ENCODE results near the gene TRIM24. TPM values are rescaled to one million over a fixed set of nuclear protein-coding genes. Genes with fewer than 3 reads are reported as not detected.

TRIM24 gene
- total and polyA plus RNA-seq, 3 donors from 2014 or later = 38.7 to 63.2 (median 55.9) TPM

GRCh38 chr7:138608275-138608674, 148.2 kb downstream of the TRIM24 start:
- intact Hi-C loops (cut with DNase I; ENCODE audit: low total_unique reads) = no loop called here
- no peak for DNase-seq
- Histone ChIP-seq H3K4me1 (peaks cover 4% of the 10 kb centered on the region), H3K36me3 (ENCODE audit: low read depth, missing control alignments) (no peaks in the 10 kb centered on the region), H3K27me3 (no peaks in the 10 kb centered on the region), H3K4me3 (no peak overlapping the region), H3K9me3 (no peaks in the 10 kb centered on the region), H3K27ac (no peak overlapping the region)
- WGBS, 2 donors = 55 to 64% methylated on average over 12 of the region's 12 CpGs
- TF ChIP-seq, protein P1, sequence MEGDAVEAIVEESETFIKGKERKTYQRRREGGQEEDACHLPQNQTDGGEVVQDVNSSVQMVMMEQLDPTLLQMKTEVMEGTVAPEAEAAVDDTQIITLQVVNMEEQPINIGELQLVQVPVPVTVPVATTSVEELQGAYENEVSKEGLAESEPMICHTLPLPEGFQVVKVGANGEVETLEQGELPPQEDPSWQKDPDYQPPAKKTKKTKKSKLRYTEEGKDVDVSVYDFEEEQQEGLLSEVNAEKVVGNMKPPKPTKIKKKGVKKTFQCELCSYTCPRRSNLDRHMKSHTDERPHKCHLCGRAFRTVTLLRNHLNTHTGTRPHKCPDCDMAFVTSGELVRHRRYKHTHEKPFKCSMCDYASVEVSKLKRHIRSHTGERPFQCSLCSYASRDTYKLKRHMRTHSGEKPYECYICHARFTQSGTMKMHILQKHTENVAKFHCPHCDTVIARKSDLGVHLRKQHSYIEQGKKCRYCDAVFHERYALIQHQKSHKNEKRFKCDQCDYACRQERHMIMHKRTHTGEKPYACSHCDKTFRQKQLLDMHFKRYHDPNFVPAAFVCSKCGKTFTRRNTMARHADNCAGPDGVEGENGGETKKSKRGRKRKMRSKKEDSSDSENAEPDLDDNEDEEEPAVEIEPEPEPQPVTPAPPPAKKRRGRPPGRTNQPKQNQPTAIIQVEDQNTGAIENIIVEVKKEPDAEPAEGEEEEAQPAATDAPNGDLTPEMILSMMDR (IDR thresholded peaks at IDR 0.05) = no peak
- no peak for TF ChIP-seq POLR2A (IDR thresholded peaks at IDR 0.05)

GRCh38 chr7:138610671-138611170, 150.7 kb downstream of the TRIM24 start:
- Histone ChIP-seq H3K4me3 (no peak overlapping the region), H3K4me1 (peaks cover 4% of the 10 kb centered on the region), H3K36me3 (ENCODE audit: low read depth, missing control alignments) (no peaks in the 10 kb centered on the region), H3K27me3 (no peaks in the 10 kb centered on the region), H3K9me3 (no peaks in the 10 kb centered on the region), H3K27ac (no peak overlapping the region)
- no peak for TF ChIP-seq POLR2A (IDR thresholded peaks at IDR 0.05)
- TF ChIP-seq, protein P1 (IDR thresholded peaks at IDR 0.05) = no peak
- intact Hi-C loops (cut with DNase I; ENCODE audit: low total_unique reads) = no loop called here
- no peak for DNase-seq
- WGBS, 2 donors = 69 to 71% methylated on average over 7 of the region's 7 CpGs

GRCh38 chr7:138613630-138614029, 153.6 kb downstream of the TRIM24 start:
- H3K27ac ChIP-seq = no peak overlapping the region
- WGBS, 2 donors = 88 to 94% methylated on average over 2 of the region's 2 CpGs

GRCh38 chr7:138616085-138616484, 156.0 kb downstream of the TRIM24 start:
- WGBS, 2 donors = 93 to 94% methylated on average over 6 of the region's 6 CpGs
- Histone ChIP-seq H3K27ac (no peak overlapping the region), H3K36me3 (ENCODE audit: low read depth, missing control alignments) (no peaks in the 10 kb centered on the region), H3K4me1 (no peaks in the 10 kb centered on the region), H3K27me3 (no peaks in the 10 kb centered on the region), H3K9me3 (no peaks in the 10 kb centered on the region), H3K4me3 (no peak overlapping the region)
- intact Hi-C loops (cut with DNase I; ENCODE audit: low total_unique reads) = no loop called here
- DNase-seq = no peak
- TF ChIP-seq POLR2A (IDR thresholded peaks at IDR 0.05) = no peak
- TF ChIP-seq, protein P1 (IDR thresholded peaks at IDR 0.05) = no peak

More at GRCh38 chr7:138613630-138614029, 153.6 kb downstream of the TRIM24 start:
- no peak for DNase-seq
- Histone ChIP-seq H3K36me3 (ENCODE audit: low read depth, missing control alignments) (no peaks in the 10 kb centered on the region), H3K4me1 (peaks cover 4% of the 10 kb centered on the region), H3K9me3 (no peaks in the 10 kb centered on the region), H3K4me3 (no peak overlapping the region), H3K27me3 (no peaks in the 10 kb centered on the region)
- intact Hi-C loops (cut with DNase I; ENCODE audit: low total_unique reads) = no loop called here
- TF ChIP-seq, protein P1 (IDR thresholded peaks at IDR 0.05) = no peak
- TF ChIP-seq POLR2A (IDR thresholded peaks at IDR 0.05) = no peak

GRCh38 chr7:138618506-138618905, 158.4 kb downstream of the TRIM24 start:
- H3K4me3 ChIP-seq = no peak overlapping the region
- no peaks in the 10 kb centered on the region for H3K9me3 ChIP-seq
- no peaks in the 10 kb centered on the region for H3K4me1 ChIP-seq
- H3K27me3 ChIP-seq = no peaks in the 10 kb centered on the region
- intact Hi-C loops (cut with DNase I; ENCODE audit: low total_unique reads) = no loop called here
- no peak for DNase-seq
- no peaks in the 10 kb centered on the region for H3K36me3 ChIP-seq (ENCODE audit: low read depth, missing control alignments)
- H3K27ac ChIP-seq = no peak overlapping the region
- TF ChIP-seq POLR2A (IDR thresholded peaks at IDR 0.05) = no peak
- TF ChIP-seq, protein P1 (IDR thresholded peaks at IDR 0.05) = no peak
- WGBS, 2 donors = 95 to 96% methylated on average over 10 of the region's 10 CpGs

Data from testis (tissue), 3 donors.